Trophoblast cell (in vitro differentiated cells and primary cell): Measurements from ENCODE around the gene APOM.

Experiments used
- DNase-seq, 2 donors: peaks; one replicate each; pipeline ENCODE4 v3.0.0-alpha.2; 2016
- H2AFZ ChIP-seq: 2 replicates; pipeline ENCODE4 v1.6.1; 2013; ENCODE audit warnings: low read length, moderate library complexity, mild to moderate bottlenecking; ENCODE audit not compliant: insufficient read depth, poor library complexity
- H2AK5ac ChIP-seq: 2 replicates; pipeline ENCODE4 v1.6.1; 2013; ENCODE audit warnings: mild to moderate bottlenecking, low read length
- H2BK120ac ChIP-seq: 2 replicates; pipeline ENCODE4 v1.6.1; 2013; ENCODE audit warnings: low read length, mild to moderate bottlenecking, moderate library complexity; ENCODE audit not compliant: insufficient read depth, poor library complexity
- H2BK12ac ChIP-seq: 2 replicates; pipeline ENCODE4 v1.6.1; 2013; ENCODE audit warnings: mild to moderate bottlenecking, low read length, moderate library complexity
- H2BK5ac ChIP-seq: 2 replicates; pipeline ENCODE4 v1.6.1; 2013; ENCODE audit warnings: low read length, low read depth, moderate library complexity, mild to moderate bottlenecking; ENCODE audit not compliant: poor library complexity
- H3K14ac ChIP-seq: 2 replicates; pipeline ENCODE4 v1.6.1; 2013; ENCODE audit warnings: mild to moderate bottlenecking, low read length
- H3K18ac ChIP-seq: 2 replicates; pipeline ENCODE4 v1.6.1; 2013; ENCODE audit warnings: mild to moderate bottlenecking, low read length
- H3K23ac ChIP-seq: 2 replicates; pipeline ENCODE4 v1.6.1; 2013; ENCODE audit warnings: low read length
- H3K27ac ChIP-seq: 2 replicates; pipeline ENCODE4 v1.5.1; 2013; ENCODE audit warnings: low read depth, mild to moderate bottlenecking, inconsistent platforms, low read length, moderate library complexity
- H3K27me3 ChIP-seq: 2 replicates; pipeline ENCODE4 v1.6.1; 2013; ENCODE audit warnings: inconsistent platforms, mild to moderate bottlenecking, low read length, moderate library complexity; ENCODE audit not compliant: insufficient read depth
- H3K36me3 ChIP-seq, 2 experiments: 1 replicate in 1 of 2; 2 replicates in 1 of 2; pipeline ENCODE4 v1.6.1; 2013; ENCODE audit warnings: low read length in 2 of 2, mild to moderate bottlenecking in 2 of 2, moderate library complexity in 1 of 2; ENCODE audit not compliant: insufficient read depth in 2 of 2, control insufficient read depth in 1 of 2
- H3K4ac ChIP-seq: 2 replicates; pipeline ENCODE4 v1.6.1; 2013; ENCODE audit warnings: low read depth, mild to moderate bottlenecking, low read length, moderate library complexity
- H3K4me1 ChIP-seq, 2 experiments: 1 replicate in 1 of 2; 2 replicates in 1 of 2; pipeline ENCODE4 v1.6.1; 2013; ENCODE audit warnings: low read length in 2 of 2, mild to moderate bottlenecking in 2 of 2, moderate library complexity in 1 of 2; ENCODE audit not compliant: insufficient read depth in 2 of 2, control insufficient read depth in 1 of 2
- H3K4me2 ChIP-seq: 2 replicates; pipeline ENCODE4 v1.6.1; 2013; ENCODE audit warnings: inconsistent platforms, mild to moderate bottlenecking, low read length, moderate library complexity
- H3K4me3 ChIP-seq: 2 replicates; pipeline ENCODE4 v1.5.1; 2013; ENCODE audit warnings: mild to moderate bottlenecking, low read depth, low read length, inconsistent platforms
- H3K79me1 ChIP-seq: one replicate; pipeline ENCODE4 v1.6.1; 2013; ENCODE audit warnings: low read length
- H3K79me2 ChIP-seq: 2 replicates; pipeline ENCODE4 v1.6.1; 2013; ENCODE audit warnings: low read length, mild to moderate bottlenecking; ENCODE audit not compliant: control insufficient read depth, insufficient read depth, poor library complexity
- H3K9ac ChIP-seq: 2 replicates; pipeline ENCODE4 v1.6.1; 2013; ENCODE audit warnings: mild to moderate bottlenecking, low read length
- H3K9me3 ChIP-seq: 2 replicates; pipeline ENCODE4 v1.6.1; 2013; ENCODE audit warnings: low read depth, mild to moderate bottlenecking, control low read depth, inconsistent platforms, low read length; ENCODE audit not compliant: insufficient read depth
- H4K12ac ChIP-seq: 2 replicates; pipeline ENCODE4 v1.6.1; 2013; ENCODE audit warnings: low read depth, mild to moderate bottlenecking, low read length, moderate library complexity
- H4K8ac ChIP-seq: 2 replicates; pipeline ENCODE4 v1.6.1; 2013; ENCODE audit warnings: low read depth, mild to moderate bottlenecking, low read length, moderate library complexity
- H4K91ac ChIP-seq: one replicate; pipeline ENCODE4 v1.6.1; 2013; ENCODE audit warnings: low read depth, mild to moderate bottlenecking, low read length, moderate library complexity
- WGBS: extraction: QIAGEN DNeasy Blood & Tissue Kit; methylation state at CpG from one replicate; pipeline ENCODE4 v1.1.7; 2013; ENCODE audit warnings: missing lambda C conversion rate; ENCODE audit not compliant: insufficient read length, insufficient coverage; ENCODE audit errors: extremely low coverage; 5-methylcytosine and 5-hydroxymethylcytosine counted together

Gene APOM

DNA sequence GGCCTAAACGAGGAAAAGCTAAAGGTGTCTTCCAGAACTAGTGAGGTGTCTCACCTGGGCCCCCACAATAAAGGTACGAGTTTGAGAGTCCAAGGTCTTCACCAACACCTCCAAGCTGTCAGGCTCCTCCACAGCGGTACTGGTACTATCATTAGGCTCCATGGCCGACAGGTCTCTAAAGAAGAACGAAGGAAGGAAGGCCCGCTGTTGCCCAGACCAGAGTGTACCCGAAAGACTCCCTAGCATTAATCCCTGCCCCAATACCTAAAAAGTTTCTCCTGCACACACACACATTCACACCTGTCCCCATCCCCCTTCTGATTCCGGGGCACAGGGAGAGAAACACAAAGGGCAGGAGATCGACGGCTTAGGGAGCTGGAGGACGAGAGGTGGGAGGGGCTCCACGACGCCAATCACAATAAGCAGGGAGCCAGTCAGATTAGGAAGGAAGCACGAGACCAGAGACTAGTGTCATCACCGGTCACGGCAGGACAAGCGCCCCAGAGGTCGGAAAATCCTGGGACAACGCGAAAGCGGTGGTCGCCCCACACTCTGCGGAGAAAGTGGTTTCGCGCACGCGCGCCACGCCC is 4.0 kb upstream of the APOM start:
- H3K36me3 ChIP-seq = peaks cover 24 to 34% of the 10 kb centered on the region in 2 experiments
- peak overlapping the region; percentile 96 for H4K8ac ChIP-seq
- H3K27me3 ChIP-seq = no peaks in the 10 kb centered on the region
- peaks cover 6 to 9% of the 10 kb centered on the region in 2 experiments for H3K4me1 ChIP-seq
- peaks cover 7% of the 10 kb centered on the region for H3K79me2 ChIP-seq
- DNase-seq = peak; percentile 74 to 82
- H3K4ac ChIP-seq = peak overlapping the region; percentile 82
- H3K23ac ChIP-seq = no peak overlapping the region
- peak overlapping the region; percentile 90 for H3K4me3 ChIP-seq
- H3K79me1 ChIP-seq = peaks cover 17% of the 10 kb centered on the region
- H2BK120ac ChIP-seq = peak overlapping the region; percentile 83
- H3K4me2 ChIP-seq = peak overlapping the region; percentile 69
- H4K12ac ChIP-seq = peak overlapping the region; percentile 88
- peak overlapping the region; percentile 92 for H4K91ac ChIP-seq
- peak overlapping the region; percentile 87 for H3K18ac ChIP-seq
- peak overlapping the region; percentile 95 for H3K14ac ChIP-seq
- no peak overlapping the region for H2BK12ac ChIP-seq
- no peaks in the 10 kb centered on the region for H3K9me3 ChIP-seq
- H2BK5ac ChIP-seq = peak overlapping the region; percentile 92
- peak overlapping the region; percentile 93 for H3K27ac ChIP-seq
- no CpG with 5 or more reads among the region's 29 CpGs for WGBS
- H2AFZ ChIP-seq = peak overlapping the region; percentile 30
- H3K9ac ChIP-seq = peak overlapping the region; percentile 86
- peak overlapping the region; percentile 76 for H2AK5ac ChIP-seq

DNA sequence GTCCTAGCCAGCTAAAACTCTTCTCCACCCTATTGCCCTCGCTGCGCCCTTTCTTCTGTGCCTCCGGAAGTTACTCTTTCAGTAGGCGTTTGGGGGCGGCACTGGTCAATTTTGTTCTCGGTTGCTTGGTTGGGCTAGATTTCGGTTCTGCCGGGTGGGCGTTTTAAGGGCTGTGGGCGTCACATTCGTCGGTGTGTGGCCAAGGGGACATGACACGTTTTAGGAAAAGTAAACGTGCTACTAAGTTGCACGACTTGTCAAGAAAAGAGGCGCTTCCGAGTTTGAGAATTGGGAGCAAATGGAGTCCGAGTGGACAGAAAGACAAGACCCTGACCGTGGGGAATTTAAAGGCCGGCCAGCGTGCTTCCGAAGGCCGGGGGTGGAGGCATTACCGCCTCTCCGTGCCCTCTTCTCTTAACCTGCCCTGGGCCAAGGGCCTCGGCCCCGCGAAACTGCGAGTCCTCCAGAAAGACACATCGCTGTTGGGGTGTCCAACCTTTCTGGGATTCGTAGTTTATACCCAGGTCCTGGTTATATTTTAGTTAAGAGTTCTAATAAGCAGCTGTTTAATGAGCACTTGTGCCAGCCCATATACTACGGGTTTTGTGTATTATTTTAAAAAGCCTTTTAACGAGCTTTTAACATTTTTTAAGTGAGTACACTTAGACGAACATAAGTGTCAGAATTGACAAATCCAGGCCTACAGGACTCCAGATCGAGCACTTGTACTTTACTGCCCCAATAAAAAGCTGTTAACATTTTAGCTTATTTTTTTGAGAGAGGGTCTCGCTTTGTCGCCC is 2.6 kb upstream of the APOM start:
- no peaks in the 10 kb centered on the region for H3K9me3 ChIP-seq
- DNase-seq = peak in 1 of 2 donors; percentile 75
- H2BK120ac ChIP-seq = peak overlapping the region; percentile 10
- H3K4me1 ChIP-seq = peaks cover 6 to 10% of the 10 kb centered on the region in 2 experiments
- peaks cover 17 to 29% of the 10 kb centered on the region in 2 experiments for H3K36me3 ChIP-seq
- H4K8ac ChIP-seq = peak overlapping the region; percentile 96
- H3K4me3 ChIP-seq = peak overlapping the region; percentile 90
- peaks cover 17% of the 10 kb centered on the region for H3K79me1 ChIP-seq
- peak overlapping the region; percentile 75 for H3K9ac ChIP-seq
- no CpG with 5 or more reads among the region's 37 CpGs for WGBS
- peak overlapping the region; percentile 93 for H3K27ac ChIP-seq
- peak overlapping the region; percentile 92 for H2BK5ac ChIP-seq
- peak overlapping the region; percentile 69 for H3K4me2 ChIP-seq
- no peak overlapping the region for H3K18ac ChIP-seq
- peak overlapping the region; percentile 72 for H2AFZ ChIP-seq
- H3K4ac ChIP-seq = peak overlapping the region; percentile 82
- H2AK5ac ChIP-seq = no peak overlapping the region
- H3K14ac ChIP-seq = peak overlapping the region; percentile 83
- peaks cover 7% of the 10 kb centered on the region for H3K79me2 ChIP-seq
- peak overlapping the region; percentile 92 for H4K91ac ChIP-seq
- H2BK12ac ChIP-seq = no peak overlapping the region
- H4K12ac ChIP-seq = peak overlapping the region; percentile 95
- no peaks in the 10 kb centered on the region for H3K27me3 ChIP-seq
- H3K23ac ChIP-seq = no peak overlapping the region

DNA sequence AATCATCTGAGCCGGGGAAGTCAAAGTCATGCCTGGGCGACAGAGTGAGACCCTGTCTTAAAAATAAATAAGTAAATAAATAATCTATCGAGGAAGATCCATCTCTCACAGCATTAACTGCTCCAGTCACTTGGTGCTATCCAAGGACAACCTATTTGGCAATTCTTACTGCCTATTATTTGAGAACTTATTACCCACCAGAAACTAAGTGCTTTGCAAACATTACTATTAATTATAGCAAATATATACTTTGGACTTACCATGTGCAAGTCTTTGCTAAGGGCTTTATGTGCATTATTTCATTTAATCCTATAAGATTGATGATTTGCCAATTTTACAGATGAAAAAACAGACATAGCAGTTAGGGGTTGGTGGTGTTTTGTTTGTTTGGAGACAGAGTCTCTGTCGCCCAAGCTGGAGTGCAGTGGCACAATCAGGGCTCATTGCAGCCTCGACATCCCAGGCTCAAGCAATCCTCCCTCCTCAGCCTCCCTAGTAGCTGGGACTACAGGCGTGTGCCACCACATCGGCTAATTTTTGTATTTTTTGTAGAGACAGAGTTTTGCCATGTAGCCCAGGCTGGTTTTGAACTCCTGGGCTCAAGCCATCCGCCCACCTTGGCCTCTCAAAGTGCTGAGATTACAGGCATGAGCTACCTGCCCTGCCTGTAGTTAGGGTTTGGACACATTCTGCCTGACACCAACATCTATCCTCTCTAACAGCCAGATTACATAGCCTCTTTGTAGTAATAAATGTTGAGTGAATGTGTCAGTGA is 933 bp upstream of the APOM start:
- no peak overlapping the region for H3K4ac ChIP-seq
- no peak overlapping the region for H2AFZ ChIP-seq
- H2AK5ac ChIP-seq = no peak overlapping the region
- no peak overlapping the region for H4K8ac ChIP-seq
- H3K23ac ChIP-seq = no peak overlapping the region
- no peaks in the 10 kb centered on the region for H3K9me3 ChIP-seq
- peaks cover 17% of the 10 kb centered on the region for H3K79me1 ChIP-seq
- no peak overlapping the region for H3K18ac ChIP-seq
- H3K79me2 ChIP-seq = peaks cover 13% of the 10 kb centered on the region
- H3K9ac ChIP-seq = no peak overlapping the region
- H2BK5ac ChIP-seq = no peak overlapping the region
- DNase-seq = no peak
- no peak overlapping the region for H3K27ac ChIP-seq
- no peak overlapping the region for H3K4me3 ChIP-seq
- no CpG with 5 or more reads among the region's 8 CpGs for WGBS
- H4K91ac ChIP-seq = no peak overlapping the region
- no peaks in the 10 kb centered on the region for H3K27me3 ChIP-seq
- peaks cover 10 to 15% of the 10 kb centered on the region in 2 experiments for H3K36me3 ChIP-seq
- H3K4me1 ChIP-seq = peaks cover 15 to 24% of the 10 kb centered on the region in 2 experiments
- no peak overlapping the region for H3K4me2 ChIP-seq
- H4K12ac ChIP-seq = no peak overlapping the region
- no peak overlapping the region for H2BK12ac ChIP-seq
- H3K14ac ChIP-seq = no peak overlapping the region
- no peak overlapping the region for H2BK120ac ChIP-seq

DNA sequence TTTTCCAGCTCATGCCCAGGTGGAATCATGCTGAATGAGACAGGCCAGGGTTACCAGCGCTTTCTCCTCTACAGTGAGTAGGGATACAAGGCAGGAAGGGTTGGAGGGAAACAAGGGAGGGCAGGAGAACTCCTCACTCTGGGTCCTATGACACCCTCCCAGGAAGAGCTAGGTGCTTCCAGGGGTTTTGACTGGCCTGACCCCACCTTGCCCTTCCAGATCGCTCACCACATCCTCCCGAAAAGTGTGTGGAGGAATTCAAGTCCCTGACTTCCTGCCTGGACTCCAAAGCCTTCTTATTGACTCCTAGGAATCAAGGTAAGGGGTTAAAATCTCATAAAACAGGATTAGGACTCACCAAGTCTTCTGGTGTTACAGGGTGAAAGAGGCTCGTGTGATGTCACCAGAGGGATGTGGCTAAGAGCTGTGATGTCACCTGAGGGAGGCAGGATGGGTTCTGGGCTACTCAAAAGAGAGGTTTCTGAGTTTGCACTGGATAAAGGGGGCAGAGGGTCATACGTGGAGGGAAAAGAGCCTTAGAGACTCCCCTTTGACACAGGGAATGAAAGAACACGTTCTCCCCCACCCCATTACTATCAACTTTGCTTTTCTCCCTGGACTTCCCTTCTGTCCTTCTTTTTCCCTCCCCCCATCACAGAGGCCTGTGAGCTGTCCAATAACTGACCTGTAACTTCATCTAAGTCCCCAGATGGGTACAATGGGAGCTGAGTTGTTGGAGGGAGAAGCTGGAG is 1.9 kb downstream of the APOM start:
- no peak overlapping the region for H3K23ac ChIP-seq
- H4K12ac ChIP-seq = no peak overlapping the region
- H2BK120ac ChIP-seq = no peak overlapping the region
- no peak overlapping the region for H3K9ac ChIP-seq
- H3K27me3 ChIP-seq = no peaks in the 10 kb centered on the region
- peaks cover 11 to 19% of the 10 kb centered on the region in 2 experiments for H3K4me1 ChIP-seq
- peaks cover 14% of the 10 kb centered on the region for H3K79me1 ChIP-seq
- H3K9me3 ChIP-seq = no peaks in the 10 kb centered on the region
- no peak overlapping the region for H3K14ac ChIP-seq
- H4K91ac ChIP-seq = no peak overlapping the region
- H3K36me3 ChIP-seq = peaks cover 15 to 20% of the 10 kb centered on the region in 2 experiments
- no peak for DNase-seq
- no peak overlapping the region for H2AK5ac ChIP-seq
- peaks cover 14% of the 10 kb centered on the region for H3K79me2 ChIP-seq
- H3K4me2 ChIP-seq = no peak overlapping the region
- no peak overlapping the region for H3K27ac ChIP-seq
- whole genome bisulfite sequencing = no CpG with 5 or more reads among the region's 6 CpGs
- H2AFZ ChIP-seq = no peak overlapping the region
- H4K8ac ChIP-seq = no peak overlapping the region
- H3K4me3 ChIP-seq = no peak overlapping the region
- no peak overlapping the region for H2BK5ac ChIP-seq
- H3K18ac ChIP-seq = no peak overlapping the region
- H3K4ac ChIP-seq = no peak overlapping the region
- no peak overlapping the region for H2BK12ac ChIP-seq
